NT2/D1 (cell line): ENCODE results near the gene DPP6.

ENCODE experiments used
- SUZ12 ChIP-seq: IDR thresholded peaks from 2 replicates; pipeline ENCODE4 v1.6.1; 2011; ENCODE audit not compliant: insufficient read length, insufficient read depth; ENCODE audit errors: extremely low read depth
- YY1 ChIP-seq: IDR thresholded peaks from 2 replicates; pipeline ENCODE4 v1.6.1; 2011; ENCODE audit not compliant: insufficient read length, insufficient read depth
- ZNF274 ChIP-seq: IDR thresholded peaks from 2 replicates; pipeline ENCODE4 v1.6.1; 2011; ENCODE audit warnings: mild to moderate bottlenecking, low read depth, low read length

DNA sequence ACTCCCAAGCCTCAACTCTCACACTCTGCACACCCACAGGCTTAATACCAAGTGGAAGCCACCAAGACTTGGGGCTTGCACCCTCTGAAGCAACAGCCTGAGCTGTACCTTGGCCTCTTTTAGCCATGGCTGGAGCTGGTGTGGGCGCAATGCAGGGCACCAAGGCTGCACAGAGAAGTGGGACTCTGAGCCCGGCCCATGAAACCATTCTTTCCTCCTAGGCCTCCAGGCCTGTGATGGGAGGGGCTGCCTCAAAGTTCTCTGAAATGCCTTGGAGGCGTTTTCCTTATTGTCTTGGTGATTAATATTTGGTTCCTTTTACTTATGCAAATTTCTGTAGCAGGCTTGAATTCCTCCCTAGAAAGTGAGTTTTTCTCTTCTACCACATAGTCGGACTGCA lies 674.2 kb downstream of the DPP6 start:
- TF ChIP-seq ZNF274 (no peak), SUZ12 (no peak), YY1 (no peak)
